NCI-H2227 (cell line): ENCODE measurements around the gene SNX15.
A peak's percentile ranks its signal among the peaks of the same experiment; 100 is the strongest.
"Not testable (repeated sequence)": the region's sequence is repeated elsewhere in the genome, so short reads cannot be mapped to it uniquely, and the experiment has no call there.

ENCODE experiments used
- DNase-seq: peaks from one replicate; lab custom pipeline; 2025; ENCODE audit not compliant: unreplicated experiment; lab: John Stamatoyannopoulos, UW

Gene SNX15, protein sequence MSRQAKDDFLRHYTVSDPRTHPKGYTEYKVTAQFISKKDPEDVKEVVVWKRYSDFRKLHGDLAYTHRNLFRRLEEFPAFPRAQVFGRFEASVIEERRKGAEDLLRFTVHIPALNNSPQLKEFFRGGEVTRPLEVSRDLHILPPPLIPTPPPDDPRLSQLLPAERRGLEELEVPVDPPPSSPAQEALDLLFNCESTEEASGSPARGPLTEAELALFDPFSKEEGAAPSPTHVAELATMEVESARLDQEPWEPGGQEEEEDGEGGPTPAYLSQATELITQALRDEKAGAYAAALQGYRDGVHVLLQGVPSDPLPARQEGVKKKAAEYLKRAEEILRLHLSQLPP

DNA sequence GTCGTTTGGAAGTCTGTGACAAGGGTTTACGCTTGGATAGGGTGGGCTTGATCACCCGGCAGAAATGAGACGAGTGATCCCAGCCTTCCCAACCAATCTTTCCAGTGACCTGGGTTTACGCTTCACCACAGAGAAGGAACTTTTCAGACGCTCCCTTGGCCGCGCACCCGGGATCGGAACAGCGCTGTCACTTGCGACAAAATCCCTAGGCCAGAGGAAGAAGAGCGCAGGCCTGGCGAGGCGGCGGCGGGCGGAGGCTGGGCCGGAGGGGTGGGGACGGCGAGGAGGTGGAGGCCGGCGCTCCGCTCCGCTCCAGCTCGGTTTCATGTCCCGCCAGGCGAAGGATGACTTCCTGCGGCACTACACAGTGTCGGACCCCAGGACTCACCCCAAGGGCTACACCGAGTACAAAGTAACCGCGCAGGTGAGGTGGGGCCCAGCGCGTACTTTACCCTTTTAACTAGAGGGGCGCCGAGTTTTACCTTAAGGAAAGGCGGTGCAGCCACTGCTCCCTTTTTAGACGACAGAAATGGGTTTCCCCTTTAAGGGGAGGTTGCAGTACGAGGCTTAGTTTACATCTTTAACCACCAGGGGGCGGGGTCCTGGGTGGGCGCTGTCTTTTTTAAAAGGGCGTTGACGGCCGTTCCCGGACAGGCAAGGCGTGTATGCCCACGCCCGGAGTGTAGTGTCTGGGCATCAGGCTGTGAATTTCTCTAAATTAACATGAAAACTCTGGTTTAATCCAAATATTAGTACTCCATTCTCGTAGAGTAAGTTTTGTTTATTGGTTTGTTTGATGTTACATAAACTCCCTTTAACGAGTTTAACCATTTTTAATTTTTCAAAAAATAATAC is at the start of gene SNX15:
SNX15 (plus strand) TSS at position 227 of the 855 bp plus-strand sequence; CDS start at position 326, 99 bp downstream.
- peak; percentile 98 for DNase-seq

DNA sequence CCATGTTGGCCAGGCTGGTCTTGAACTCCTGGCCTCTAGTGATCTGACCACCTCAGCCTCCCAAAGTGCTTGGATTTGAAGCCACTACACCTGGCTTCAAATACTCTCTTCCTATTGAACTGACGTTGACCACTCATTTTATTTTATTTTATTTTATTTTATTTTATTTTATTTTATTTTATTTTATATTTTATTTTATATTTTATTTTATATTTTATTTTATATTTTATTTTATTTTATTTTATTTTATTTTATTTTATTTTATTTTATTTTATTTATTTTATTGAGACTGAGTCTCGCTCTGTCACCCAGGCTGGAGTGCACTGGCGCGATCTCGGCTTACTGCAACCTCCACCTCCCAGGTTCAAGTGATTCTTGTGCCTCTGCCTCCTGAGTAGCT is 43.9 kb upstream of the SNX15 start:
- DNase-seq = not testable (repeated sequence)

DNA sequence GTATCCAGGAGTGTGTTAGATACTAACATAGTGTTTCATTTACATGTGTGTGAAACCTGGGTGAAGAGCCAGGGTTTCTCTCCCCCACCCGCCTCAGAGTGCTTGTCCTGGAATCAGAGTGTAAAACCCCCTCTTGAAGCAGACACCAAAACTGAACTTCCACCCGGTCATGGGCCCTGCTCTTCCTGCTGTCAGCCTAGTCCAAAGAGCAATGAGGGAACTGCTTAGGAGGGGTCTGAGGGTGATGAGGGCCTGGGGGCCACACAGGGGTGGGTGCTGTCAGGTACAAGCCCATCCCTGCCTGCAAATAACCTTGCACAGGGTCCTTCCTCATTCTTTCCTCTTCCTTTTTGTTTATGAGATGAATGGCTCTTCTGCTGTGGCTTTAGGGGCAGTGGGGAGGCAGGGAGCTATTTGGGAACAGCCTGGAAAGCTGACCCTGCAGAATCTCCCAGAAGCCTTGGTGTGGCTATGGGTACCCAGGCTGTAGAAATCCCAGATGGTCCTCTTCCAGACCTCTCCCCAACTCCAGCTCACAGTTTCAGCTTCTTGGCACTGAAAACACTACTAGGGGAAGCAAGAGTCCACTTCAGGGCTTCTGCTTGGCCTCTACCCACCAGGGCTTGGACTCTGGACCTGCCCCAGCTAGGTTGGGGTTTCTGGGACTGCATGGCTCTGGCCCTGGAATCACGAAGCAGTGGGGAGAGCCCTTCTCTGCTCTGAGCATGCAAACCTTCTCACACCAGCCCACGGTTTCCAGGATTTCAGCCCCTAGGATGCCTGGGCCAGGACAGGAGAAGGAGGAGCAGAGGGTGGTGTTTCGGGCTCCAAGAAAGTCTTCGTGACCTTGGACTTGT is 39.0 kb upstream of the SNX15 start:
- DNase-seq = no peak

DNA sequence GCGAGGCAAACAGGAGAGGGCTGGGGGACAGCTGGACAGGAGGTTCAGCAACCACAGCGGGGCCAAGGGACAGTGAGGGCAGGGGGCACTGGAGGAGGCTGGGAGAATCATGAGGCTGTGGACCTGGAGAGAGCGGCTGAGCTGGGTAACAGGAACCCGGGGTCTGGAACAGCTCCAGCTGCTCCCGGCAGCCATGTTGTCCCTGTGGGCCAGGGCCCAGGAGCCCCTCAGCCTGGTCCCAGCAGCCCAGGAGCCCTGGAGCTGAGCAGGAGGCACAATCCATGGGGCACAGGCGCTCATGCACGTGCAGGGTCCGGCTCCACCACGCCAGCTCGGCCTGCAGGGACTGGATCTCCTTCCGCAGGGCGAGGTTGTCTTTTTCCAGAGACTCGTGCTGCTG is 37.8 kb upstream of the SNX15 start:
- DNase-seq = no peak

DNA sequence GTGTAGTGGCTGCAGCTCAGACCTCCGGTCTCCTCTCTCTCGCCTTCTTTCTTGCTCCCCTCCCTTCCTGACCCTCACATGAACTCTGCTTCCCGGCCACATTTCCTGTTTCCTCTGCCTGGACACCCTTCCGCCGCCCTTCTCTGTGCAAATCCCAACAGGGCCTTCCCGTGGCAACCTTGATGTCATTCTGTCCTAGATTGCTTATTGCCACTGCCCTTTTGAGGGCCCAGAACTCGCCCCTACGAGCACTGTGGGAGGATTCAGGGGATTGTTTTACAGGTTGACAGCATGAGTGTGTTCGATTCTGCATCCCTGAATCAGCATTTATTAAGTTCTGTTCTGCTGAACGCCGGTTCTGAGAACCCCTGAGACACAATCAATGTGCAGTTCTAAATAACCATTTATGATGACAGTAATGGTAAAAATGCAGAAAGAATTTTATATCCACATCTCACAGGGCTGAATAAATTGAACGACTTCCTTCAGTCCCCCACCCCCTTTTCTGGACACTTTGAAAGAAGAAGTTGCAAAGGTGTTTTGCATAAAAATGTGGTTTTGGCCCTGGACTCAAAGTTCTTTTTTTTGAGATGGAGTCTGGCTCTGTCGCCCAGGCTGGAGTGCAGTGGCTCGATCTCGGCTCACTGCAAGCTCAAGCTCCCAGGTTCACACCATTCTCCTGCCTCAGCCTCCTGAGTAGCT is 36.9 kb upstream of the SNX15 start:
- no peak for DNase-seq

DNA sequence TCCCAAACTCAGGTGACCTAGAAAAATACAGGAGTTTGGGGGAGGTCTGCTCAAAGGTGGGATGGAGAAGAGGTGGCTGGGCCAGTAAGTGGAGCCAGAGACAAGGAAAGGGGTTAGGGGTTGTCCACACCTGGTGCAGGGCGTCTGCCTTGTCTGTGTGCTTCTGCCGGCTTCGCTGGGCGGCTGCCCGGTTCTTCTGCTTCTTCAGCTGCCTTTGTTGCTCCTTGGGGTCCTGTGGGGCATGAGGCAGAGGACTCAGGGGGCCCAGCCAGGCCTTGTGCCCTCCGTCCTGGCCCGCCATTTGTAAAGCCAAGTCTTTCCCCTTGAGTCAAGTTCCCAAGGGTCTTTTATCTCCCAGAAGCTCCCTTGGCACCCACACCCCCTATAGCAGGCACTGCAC is 32.9 kb upstream of the SNX15 start:
- DNase-seq = no peak

DNA sequence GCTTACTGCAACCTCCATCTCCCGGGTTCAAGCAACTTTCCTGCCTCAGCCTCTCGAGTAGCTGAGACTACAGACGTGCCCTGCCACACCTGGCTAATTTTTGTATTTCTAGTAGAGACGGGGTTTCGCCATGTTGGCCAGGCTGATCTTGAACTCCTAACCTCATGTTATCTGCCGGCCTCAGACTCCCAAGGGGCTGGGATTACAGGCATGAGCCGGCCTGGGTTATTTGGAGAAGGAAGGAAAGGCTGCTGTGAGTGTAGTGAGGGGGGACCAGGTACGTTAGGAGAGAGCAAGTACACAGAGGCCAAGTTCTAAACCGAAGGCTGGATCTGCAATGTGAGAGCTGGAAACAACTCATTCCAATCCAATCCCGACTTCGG is 30.9 kb upstream of the SNX15 start:
- DNase-seq = no peak

DNA sequence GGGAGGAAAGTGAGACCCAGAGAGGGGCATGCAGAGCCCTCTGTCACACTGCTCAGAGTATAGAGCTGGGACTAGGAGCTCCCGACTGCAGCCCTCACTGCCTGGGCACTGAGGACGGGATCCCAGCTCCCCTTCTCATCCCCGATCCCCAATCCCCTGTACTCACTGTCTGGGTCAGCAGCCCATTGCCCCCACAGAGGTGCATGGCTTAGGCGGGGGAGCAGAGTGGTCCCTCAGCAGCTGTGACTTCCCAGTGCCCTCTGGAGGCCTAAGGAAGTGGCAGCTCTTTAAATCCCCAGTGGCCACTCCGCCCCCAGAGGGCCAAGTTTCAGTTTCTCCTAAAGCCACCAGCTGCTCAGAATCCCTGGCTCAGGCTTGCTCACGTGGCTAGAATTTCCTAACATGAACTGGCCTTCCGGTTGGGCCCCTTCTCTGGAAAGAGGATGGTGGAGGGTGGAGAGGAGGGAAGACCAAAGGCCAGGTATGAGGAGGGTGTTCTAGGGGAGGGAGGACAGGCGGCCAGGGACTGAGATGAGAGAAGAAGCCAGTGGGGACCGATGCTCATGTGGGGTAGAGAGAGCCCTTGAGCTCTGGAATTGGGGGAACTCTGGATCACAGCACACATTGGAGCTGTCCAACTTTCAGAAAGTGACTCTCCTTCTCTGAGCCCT is 30.4 kb upstream of the SNX15 start, which contains the start of gene BATF2:
BATF2 (minus strand) TSS at position 262 of the 671 bp plus-strand sequence; CDS start at position 205, 57 bp downstream.
- DNase-seq = peak; percentile 56

DNA sequence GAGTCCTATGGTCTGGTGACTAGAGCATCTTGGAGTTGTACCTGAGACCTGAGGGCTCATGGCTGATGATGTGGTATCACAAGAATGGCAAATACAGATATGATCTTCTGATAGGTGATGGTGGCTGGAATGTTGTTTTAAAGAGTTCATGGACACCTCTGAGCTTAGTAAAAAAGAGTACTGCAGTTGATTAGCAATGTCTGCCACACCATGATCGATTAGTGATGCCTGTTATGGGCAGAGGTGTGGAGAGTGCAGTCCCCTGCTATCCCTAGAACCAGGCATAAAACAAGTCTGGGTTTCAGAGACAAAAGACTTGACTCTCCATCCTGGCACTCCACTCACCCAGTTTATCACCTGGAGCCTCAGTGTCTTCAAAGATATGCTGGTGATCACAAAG is 29.1 kb upstream of the SNX15 start:
- DNase-seq = peak; percentile 14

DNA sequence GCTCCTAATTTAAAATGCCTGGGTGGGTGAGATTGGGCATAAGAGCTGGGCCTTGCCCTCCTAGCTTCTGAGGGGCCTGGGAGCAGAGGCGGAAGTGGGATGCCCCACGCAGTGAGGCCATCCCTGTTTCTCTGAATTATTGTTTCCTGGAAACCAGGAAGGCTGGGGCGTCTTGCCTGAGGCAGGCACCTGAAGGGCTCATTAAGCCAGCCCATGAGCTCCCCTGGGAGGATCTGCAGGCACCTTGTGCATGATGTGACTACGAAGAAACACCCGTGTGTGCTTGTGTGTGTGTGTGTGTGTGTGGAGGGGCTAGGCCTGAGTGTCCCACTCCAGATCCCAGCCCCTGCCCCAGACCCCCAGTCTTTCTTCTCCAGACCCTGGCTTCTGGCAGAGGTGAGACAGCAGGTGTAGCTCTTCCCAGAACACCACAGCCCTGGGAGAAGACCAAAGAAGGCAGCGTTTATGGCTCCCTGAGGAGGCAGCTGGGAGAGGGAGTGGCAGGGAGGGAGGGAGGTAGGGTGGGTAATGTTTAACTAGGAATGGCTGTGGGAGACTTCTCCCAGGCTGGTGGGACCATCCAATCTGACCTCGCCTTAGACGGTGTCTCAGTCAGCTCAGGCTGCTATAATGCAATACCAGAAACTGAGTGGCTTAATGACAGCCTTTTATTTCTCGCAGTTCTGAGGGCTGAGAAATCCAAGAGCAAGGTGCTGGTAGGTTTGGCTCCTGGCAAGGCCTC is 28.4 kb upstream of the SNX15 start:
- no peak for DNase-seq

DNA sequence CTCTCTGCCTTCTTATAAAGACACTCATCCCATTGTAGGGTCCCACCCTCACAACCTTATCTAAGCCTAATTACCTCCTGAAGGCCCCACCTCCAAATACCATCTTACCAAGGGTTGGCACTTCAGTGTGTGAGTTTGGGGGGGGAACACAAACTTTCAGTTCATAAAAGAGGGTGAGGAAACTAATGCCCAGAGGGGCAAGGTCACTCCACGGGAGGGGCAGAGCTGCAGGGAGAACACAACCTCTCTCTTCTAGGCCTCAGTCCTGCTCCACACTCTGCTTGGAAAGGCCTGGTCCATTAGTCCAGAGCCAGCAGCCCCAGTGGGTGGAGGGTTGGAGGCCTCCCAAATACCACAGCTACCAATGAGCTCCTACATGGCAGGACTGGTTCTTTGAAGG is 27.8 kb upstream of the SNX15 start:
- DNase-seq = no peak

DNA sequence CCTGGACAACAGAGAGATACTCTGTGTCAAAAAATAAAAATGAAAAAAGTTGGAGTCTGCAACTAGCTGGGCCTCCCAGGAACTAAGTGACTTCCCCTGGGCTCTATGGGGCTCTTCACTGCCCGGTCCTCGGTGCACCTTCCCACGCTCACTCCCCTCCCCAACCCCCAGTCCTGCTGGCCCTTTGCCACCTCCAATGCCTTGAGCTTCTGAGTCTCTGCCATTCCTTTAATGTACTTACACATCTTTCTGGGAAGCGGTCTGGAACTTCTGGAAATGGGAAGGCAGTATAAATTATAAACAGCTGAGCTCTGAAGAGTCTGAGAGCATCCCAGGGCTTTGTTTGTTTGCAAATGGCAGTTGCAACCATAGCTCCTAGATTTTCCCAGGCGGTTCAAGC is 24.5 kb upstream of the SNX15 start:
- no peak for DNase-seq

DNA sequence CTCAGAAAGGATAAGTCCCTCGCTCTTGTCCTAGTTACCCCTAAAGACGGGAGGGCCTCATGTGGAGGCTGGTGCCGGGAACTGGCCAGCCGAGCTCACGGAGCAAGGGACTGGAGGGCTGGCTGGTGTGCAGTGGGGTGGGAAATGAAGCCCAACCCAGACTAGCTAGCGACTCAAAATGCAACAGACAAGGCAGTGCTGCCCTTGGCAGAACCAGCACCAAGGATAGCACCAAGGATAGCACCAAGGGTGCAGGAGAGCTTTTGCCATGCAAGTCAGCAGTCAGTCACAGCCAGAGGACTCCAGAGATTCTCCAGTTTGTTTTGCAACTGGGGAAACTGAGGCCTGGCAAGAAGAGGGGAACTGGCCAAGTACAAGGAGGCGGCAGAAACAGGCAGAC is 24.0 kb upstream of the SNX15 start:
- no peak for DNase-seq

DNA sequence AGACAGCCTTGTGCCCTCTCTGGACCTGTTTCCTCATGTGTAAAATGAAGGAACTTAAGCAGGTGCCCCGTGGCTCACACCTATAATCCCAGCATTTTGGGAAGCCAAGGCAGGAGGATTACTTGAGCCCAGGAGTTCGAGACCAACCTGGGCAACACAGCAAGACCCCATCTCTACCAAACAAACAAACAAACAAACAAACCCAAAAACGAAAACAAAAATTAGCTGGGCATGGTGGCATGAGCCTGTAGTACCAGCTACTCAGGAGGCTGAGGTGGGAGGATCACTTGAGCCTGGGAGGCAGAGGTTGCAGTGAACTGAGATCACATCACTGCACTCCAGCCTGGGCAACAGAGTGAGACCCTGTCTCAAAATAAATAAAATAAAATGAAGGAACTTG is 23.3 kb upstream of the SNX15 start:
- DNase-seq = not testable (repeated sequence)

DNA sequence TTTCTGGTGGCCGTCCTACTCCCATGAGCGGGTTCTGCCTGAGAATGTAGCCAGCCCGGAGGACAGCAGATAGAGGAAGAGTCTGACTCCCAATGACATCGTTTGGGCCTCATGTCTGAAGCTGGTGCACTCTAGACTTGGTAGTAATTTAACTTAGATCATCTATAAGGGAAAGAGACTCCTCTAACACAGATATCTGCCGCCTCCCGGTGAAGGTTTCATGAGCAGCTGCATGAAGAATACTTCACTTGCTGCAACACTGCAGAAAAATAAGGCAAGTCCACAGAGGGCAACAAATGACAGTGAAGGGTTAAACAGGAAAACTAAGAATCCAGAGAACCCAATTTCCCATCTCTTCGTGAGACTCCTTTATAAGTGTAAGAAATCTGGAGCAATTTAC is 19.2 kb upstream of the SNX15 start:
- DNase-seq = no peak

DNA sequence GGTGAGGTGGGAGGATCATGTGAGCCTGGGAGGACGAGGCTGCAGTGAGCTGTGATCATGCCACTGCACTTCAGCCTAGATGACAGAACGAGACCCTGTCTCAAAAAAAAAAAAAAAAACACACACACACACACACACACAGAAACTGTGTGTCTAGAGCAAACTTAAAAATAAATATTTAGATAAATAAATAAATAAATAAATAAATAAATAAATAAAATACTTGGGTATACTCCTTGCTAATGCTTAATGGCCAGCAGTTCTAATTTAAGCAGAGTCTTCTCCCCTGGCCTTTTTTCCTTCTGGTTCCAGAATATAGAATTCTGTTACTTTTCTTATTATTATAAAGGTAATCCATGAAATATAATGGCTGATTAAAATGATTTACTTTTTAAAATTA is 18.4 kb upstream of the SNX15 start:
- DNase-seq = no peak

DNA sequence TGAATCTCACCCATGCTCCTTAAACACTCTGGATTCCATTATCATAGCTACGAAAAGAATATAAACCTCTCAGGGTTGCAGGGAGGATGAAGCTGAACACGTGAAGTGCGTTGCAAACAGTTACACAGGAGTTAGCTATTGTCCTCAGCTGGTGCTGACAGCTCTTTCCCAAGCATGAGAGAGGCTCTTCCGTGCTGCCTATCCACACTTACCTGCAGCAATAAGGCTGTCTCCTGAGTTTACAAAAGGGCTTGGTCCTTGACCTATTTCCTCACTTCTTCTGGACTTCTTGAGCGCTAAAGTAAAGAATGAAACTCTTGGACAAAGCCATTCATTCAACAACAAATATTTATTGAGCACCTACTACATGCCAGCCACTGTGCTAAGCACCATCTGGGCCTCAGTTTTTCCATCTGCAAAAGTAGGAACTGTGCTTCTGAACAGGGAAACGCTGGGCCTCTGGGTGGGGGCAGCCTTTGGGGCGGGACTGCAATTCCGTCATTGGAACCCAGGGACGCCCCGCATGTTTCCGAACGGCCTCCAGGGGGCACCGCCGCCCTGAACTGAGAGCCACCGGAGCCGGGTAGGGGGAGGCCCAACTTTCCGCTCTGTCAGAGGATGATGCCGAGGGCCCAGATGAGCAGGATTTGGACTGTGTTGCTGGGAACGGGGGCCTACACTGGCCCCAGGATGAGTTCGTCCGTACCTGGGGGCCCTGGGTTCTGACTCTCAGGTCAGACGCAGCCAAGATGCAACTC is 13.9 kb upstream of the SNX15 start:
- DNase-seq = peak; percentile 91

DNA sequence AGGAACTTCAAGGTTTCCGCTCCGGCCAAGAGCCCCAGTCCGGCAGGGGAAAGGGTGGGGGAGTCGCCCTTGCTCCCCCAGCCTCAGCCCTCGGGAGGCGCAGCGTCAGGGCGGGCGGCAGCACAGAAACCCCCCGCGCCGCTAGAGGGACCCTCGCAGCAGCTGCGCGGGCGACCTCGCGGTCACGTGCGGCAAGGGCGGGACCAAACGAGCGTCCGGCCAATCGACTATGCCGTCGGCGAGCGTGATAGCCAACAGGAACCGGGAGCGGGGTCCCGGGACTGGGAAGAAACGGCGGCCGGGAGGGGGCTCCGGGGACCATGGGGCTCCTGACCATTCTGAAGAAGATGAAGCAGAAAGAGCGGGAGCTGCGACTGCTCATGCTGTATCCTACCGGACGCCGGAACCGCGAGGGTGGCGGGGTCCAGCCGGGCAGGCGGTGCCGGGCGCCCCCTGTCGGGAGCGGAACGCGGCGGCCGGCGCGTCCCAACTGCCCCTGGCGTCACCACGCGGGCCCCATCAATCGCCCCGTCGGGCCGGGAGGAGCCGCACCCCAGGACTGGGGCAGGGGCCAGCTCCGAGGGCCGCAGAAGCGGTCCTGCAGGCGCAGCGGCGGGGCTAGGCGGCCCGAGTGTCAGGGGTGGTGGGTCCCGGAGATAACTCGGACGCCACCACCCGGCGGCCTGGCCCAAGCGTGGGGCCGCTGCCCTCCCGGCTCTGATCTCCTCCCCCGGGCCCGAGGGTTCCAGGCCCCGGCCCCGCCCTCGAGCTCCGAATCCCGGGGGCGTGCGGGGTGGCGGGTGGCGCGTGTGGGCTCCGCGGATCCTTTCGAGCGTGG is 13.1 kb upstream of the SNX15 start, which contains the start of gene ARL2:
ARL2 (plus strand) TSS at position 273 of the 838 bp plus-strand sequence; CDS start at position 321, 48 bp downstream.
- peak; percentile 96 for DNase-seq
